HG03066 (cell line): ENCODE measurements around the gene SNU13.
"Not testable (repeated sequence)": the region's sequence is repeated elsewhere in the genome, so short reads cannot be mapped to it uniquely, and the experiment has no call there.

ENCODE experiments used
- ATAC-seq: cut with Tn5 transposase; IDR thresholded peaks from one replicate; pipeline ENCODE4 v1.9.1; 2021; ENCODE audit warnings: low read depth; ENCODE audit not compliant: unreplicated experiment

Gene SNU13

GRCh38 chr22:41688365-41689211, at the start of gene SNU13:
Gene SNU13 (minus strand): TSS chr22:41688867. CDS start chr22:41688796, 71 bp downstream.
- ATAC-seq, result peak; percentile 84

GRCh38 chr22:41733241-41733640, 44.6 kb upstream of the SNU13 start:
- not testable (repeated sequence) for ATAC-seq

GRCh38 chr22:41732096-41732772, 43.6 kb upstream of the SNU13 start:
- ATAC-seq, result no peak

GRCh38 chr22:41731609-41732008, 42.9 kb upstream of the SNU13 start:
- no peak for ATAC-seq

GRCh38 chr22:41725510-41726110, 36.9 kb upstream of the SNU13 start:
- ATAC-seq, result no peak

- no peak for ATAC-seq
Measured at GRCh38 chr22:41722496-41722895, 33.8 kb upstream of the SNU13 start.

- no peak for ATAC-seq
Measured at GRCh38 chr22:41713004-41713403, 24.3 kb upstream of the SNU13 start.

- no peak for ATAC-seq
Measured at GRCh38 chr22:41709341-41709740, 20.7 kb upstream of the SNU13 start.

GRCh38 chr22:41702763-41703162, 14.1 kb upstream of the SNU13 start:
- no peak for ATAC-seq

- no peak for ATAC-seq
Measured at GRCh38 chr22:41700108-41700364, 11.4 kb upstream of the SNU13 start.

GRCh38 chr22:41699264-41700107, 10.8 kb upstream of the SNU13 start, which contains the start of gene MEI1:
Gene MEI1 (plus strand): TSS chr22:41699503. CDS start chr22:41699539, 36 bp downstream.
- ATAC-seq, result no peak

GRCh38 chr22:41697126-41697775, 8.6 kb upstream of the SNU13 start:
- ATAC-seq, result no peak

GRCh38 chr22:41696703-41697102, 8.0 kb upstream of the SNU13 start:
- no peak for ATAC-seq

GRCh38 chr22:41695211-41695610, 6.5 kb upstream of the SNU13 start:
- no peak for ATAC-seq

- ATAC-seq, result no peak
Measured at GRCh38 chr22:41690476-41690875, 1.8 kb upstream of the SNU13 start.

GRCh38 chr22:41687901-41688364, 734 bp downstream of the SNU13 start:
- no peak for ATAC-seq

- not testable (repeated sequence) for ATAC-seq
Measured at GRCh38 chr22:41686890-41687289, 1.8 kb downstream of the SNU13 start.

- no peak for ATAC-seq
Measured at GRCh38 chr22:41684194-41684593, 4.5 kb downstream of the SNU13 start.

- ATAC-seq, result no peak
Measured at GRCh38 chr22:41683616-41684015, 5.1 kb downstream of the SNU13 start.

GRCh38 chr22:41683052-41683451, 5.6 kb downstream of the SNU13 start:
- ATAC-seq, result no peak
